Mononuclear cell (primary cell): ENCODE measurements around the gene SAXO1. TPM values are rescaled to one million over a fixed set of nuclear protein-coding genes. Genes with fewer than 3 reads are reported as not detected.
"Not testable (repeated sequence)": the region's sequence is repeated elsewhere in the genome, so short reads cannot be mapped to it uniquely, and the experiment has no call there.

ENCODE experiments used
- H3K27me3 ChIP-seq: 2 replicates; pipeline ENCODE4 v1.6.0; 2011; ENCODE audit warnings: low read length, control low read depth; ENCODE audit not compliant: insufficient read depth
- H3K4me1 ChIP-seq: 2 replicates; pipeline ENCODE4 v1.5.1; 2011; ENCODE audit warnings: mild to moderate bottlenecking, low read length, control low read depth; ENCODE audit not compliant: insufficient read depth
- H3K4me3 ChIP-seq: 2 replicates; pipeline ENCODE4 v1.5.1; 2011; ENCODE audit warnings: mild to moderate bottlenecking, low read length, moderate library complexity
- H3K9me3 ChIP-seq: 2 replicates; pipeline ENCODE4 v1.5.1; 2011; ENCODE audit warnings: low read depth, mild to moderate bottlenecking, control low read depth, low read length
- total RNA-seq: library from RNA; depleted of rRNA; stranded (reverse); fragments of >200 nt; gene quantifications from one replicate; pipeline ENCODE4 v1.2.3, GENCODE V29; 2012

Gene SAXO1
- total RNA-seq, 1 donor = 0.10 TPM

GRCh38 chr9:19023078-19023477 is 9.9 kb downstream of the SAXO1 start:
- Histone ChIP-seq H3K9me3 (no peaks in the 10 kb centered on the region), H3K4me3 (no peak overlapping the region), H3K4me1 (no peaks in the 10 kb centered on the region), H3K27me3 (no peaks in the 10 kb centered on the region)

GRCh38 chr9:19022206-19022605 is 10.8 kb downstream of the SAXO1 start:
- H3K4me3 ChIP-seq = no peak overlapping the region
- no peaks in the 10 kb centered on the region for H3K9me3 ChIP-seq
- H3K27me3 ChIP-seq = no peaks in the 10 kb centered on the region
- no peaks in the 10 kb centered on the region for H3K4me1 ChIP-seq

GRCh38 chr9:19021649-19022048 is 11.4 kb downstream of the SAXO1 start:
- H3K27me3 ChIP-seq, H3K4me1 ChIP-seq, H3K9me3 ChIP-seq, H3K4me3 ChIP-seq: not testable (repeated sequence)

GRCh38 chr9:19020886-19021455 is 12.0 kb downstream of the SAXO1 start:
- H3K27me3 ChIP-seq = no peaks in the 10 kb centered on the region
- no peaks in the 10 kb centered on the region for H3K9me3 ChIP-seq
- no peaks in the 10 kb centered on the region for H3K4me1 ChIP-seq
- no peak overlapping the region for H3K4me3 ChIP-seq

- Histone ChIP-seq H3K4me1 (no peaks in the 10 kb centered on the region), H3K4me3 (no peak overlapping the region), H3K9me3 (no peaks in the 10 kb centered on the region), H3K27me3 (no peaks in the 10 kb centered on the region)
Observed at GRCh38 chr9:19018201-19018600, 14.8 kb downstream of the SAXO1 start.

GRCh38 chr9:19009391-19009965 is 23.5 kb downstream of the SAXO1 start:
- H3K9me3 ChIP-seq = no peaks in the 10 kb centered on the region
- no peaks in the 10 kb centered on the region for H3K4me1 ChIP-seq
- no peak overlapping the region for H3K4me3 ChIP-seq
- H3K27me3 ChIP-seq = no peaks in the 10 kb centered on the region

GRCh38 chr9:19000133-19000532 is 32.9 kb downstream of the SAXO1 start:
- no peaks in the 10 kb centered on the region for H3K4me1 ChIP-seq
- no peak overlapping the region for H3K4me3 ChIP-seq
- H3K27me3 ChIP-seq = no peaks in the 10 kb centered on the region
- H3K9me3 ChIP-seq = no peaks in the 10 kb centered on the region

GRCh38 chr9:18999173-18999785 is 33.7 kb downstream of the SAXO1 start:
- H3K27me3 ChIP-seq = no peaks in the 10 kb centered on the region
- H3K4me3 ChIP-seq = no peak overlapping the region
- no peaks in the 10 kb centered on the region for H3K4me1 ChIP-seq
- H3K9me3 ChIP-seq = no peaks in the 10 kb centered on the region

- Histone ChIP-seq H3K9me3 (no peaks in the 10 kb centered on the region), H3K4me1 (no peaks in the 10 kb centered on the region), H3K27me3 (no peaks in the 10 kb centered on the region), H3K4me3 (no peak overlapping the region)
Observed at GRCh38 chr9:18997151-18997550, 35.9 kb downstream of the SAXO1 start.

GRCh38 chr9:18996211-18996610 is 36.8 kb downstream of the SAXO1 start:
- Histone ChIP-seq H3K9me3 (no peaks in the 10 kb centered on the region), H3K27me3 (no peaks in the 10 kb centered on the region), H3K4me1 (no peaks in the 10 kb centered on the region), H3K4me3 (no peak overlapping the region)

GRCh38 chr9:18994263-18994916 is 38.6 kb downstream of the SAXO1 start:
- Histone ChIP-seq H3K27me3 (no peaks in the 10 kb centered on the region), H3K9me3 (no peaks in the 10 kb centered on the region), H3K4me1 (no peaks in the 10 kb centered on the region), H3K4me3 (no peak overlapping the region)

GRCh38 chr9:18991197-18991596 is 41.8 kb downstream of the SAXO1 start:
- H3K9me3 ChIP-seq, H3K4me1 ChIP-seq, H3K4me3 ChIP-seq, H3K27me3 ChIP-seq: not testable (repeated sequence)

GRCh38 chr9:18990494-18990893 is 42.5 kb downstream of the SAXO1 start:
- Histone ChIP-seq H3K4me1 (no peaks in the 10 kb centered on the region), H3K4me3 (no peak overlapping the region), H3K9me3 (no peaks in the 10 kb centered on the region), H3K27me3 (no peaks in the 10 kb centered on the region)

- Histone ChIP-seq H3K4me1 (no peaks in the 10 kb centered on the region), H3K27me3 (no peaks in the 10 kb centered on the region), H3K4me3 (no peak overlapping the region), H3K9me3 (no peaks in the 10 kb centered on the region)
Observed at GRCh38 chr9:18989865-18990264, 43.1 kb downstream of the SAXO1 start.

- Histone ChIP-seq H3K4me3 (no peak overlapping the region), H3K27me3 (no peaks in the 10 kb centered on the region), H3K4me1 (no peaks in the 10 kb centered on the region), H3K9me3 (no peaks in the 10 kb centered on the region)
Observed at GRCh38 chr9:18989097-18989496, 43.9 kb downstream of the SAXO1 start.

- Histone ChIP-seq H3K4me3 (no peak overlapping the region), H3K4me1 (no peaks in the 10 kb centered on the region), H3K9me3 (no peaks in the 10 kb centered on the region), H3K27me3 (no peaks in the 10 kb centered on the region)
Observed at GRCh38 chr9:18988003-18988402, 45.0 kb downstream of the SAXO1 start.
